ENCODE results near the gene OLFML2B. TPM values are rescaled to one million over a fixed set of nuclear protein-coding genes. Genes with fewer than 3 reads are reported as not detected.

The OLFML2B gene
- polyA plus RNA-seq, 1 of the 3 experiments (the other 2 are of a cell fraction): 7.3 TPM

- TF ChIP-seq YY1 (IDR thresholded peaks at IDR 0.05; ENCODE audit: low read depth): no peak
These were observed 7.2 kb upstream of the OLFML2B start (continued) for GRCh38 chr1:162030759-162031280.

DNA sequence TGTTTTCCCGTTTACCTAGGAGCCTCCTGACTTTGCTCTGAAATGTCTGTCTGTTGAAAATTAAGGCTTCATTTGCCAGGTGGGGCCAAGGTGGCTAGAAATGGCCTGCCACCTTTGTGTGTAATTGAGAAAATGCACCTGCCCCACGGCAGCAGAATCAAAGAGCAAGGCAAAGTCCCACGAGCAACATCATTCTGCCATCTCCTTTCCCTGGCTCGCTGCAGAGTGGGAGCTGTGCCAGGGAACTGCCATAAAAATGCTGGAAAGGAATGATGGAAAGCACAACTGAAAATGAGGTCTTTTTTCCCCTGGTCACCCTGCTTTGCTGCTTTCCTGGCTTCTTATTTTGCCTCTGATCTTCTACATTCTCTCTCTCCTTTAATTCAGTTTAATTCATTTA lies 5.5 kb upstream of the OLFML2B start:
- no peaks in the 10 kb centered on the region for H3K27me3 ChIP-seq (ENCODE audit: insufficient read depth)
- peak; percentile 44 for DNase-seq
- TF ChIP-seq NRF1 (IDR thresholded peaks at IDR 0.05; ENCODE audit: low read depth, low read length) (no peak), CTCF (IDR thresholded peaks at IDR 0.05) (no peak), MAX (IDR thresholded peaks at IDR 0.05; ENCODE audit: low read depth) (no peak), TCF12 (IDR thresholded peaks at IDR 0.05) (0 out of 2 replicates have a peak, but pooled peaks have one; percentile 13), MXI1 (IDR thresholded peaks at IDR 0.05; ENCODE audit: low read depth, low read length) (no peak), NFIC (IDR thresholded peaks at IDR 0.05; ENCODE audit: borderline replicate concordance) (peak; percentile 37; the same call in 1 of the 2 replicates), POLR2AphosphoS5 (IDR thresholded peaks at IDR 0.05; ENCODE audit: low read depth, low read length) (no peak), PBX3 (IDR thresholded peaks at IDR 0.05) (peak; percentile 63), EZH2phosphoT487 (IDR thresholded peaks at IDR 0.05; ENCODE audit: borderline replicate concordance, low read depth) (no peak), SIN3A (IDR thresholded peaks at IDR 0.05; ENCODE audit: borderline replicate concordance, low read depth, low read length) (no peak)
- TF ChIP-seq, protein P1, sequence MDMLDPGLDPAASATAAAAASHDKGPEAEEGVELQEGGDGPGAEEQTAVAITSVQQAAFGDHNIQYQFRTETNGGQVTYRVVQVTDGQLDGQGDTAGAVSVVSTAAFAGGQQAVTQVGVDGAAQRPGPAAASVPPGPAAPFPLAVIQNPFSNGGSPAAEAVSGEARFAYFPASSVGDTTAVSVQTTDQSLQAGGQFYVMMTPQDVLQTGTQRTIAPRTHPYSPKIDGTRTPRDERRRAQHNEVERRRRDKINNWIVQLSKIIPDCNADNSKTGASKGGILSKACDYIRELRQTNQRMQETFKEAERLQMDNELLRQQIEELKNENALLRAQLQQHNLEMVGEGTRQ (IDR thresholded peaks at IDR 0.05; ENCODE audit: borderline replicate concordance, low read depth, low read length): no peak
- no peak overlapping the region for H3K27ac ChIP-seq (ENCODE audit: low read depth in 2 of 2, low read length in 1 of 2)
- no peak overlapping the region for H2AFZ ChIP-seq (ENCODE audit: low read depth)
- ChIA-PET POLR2A (interaction anchor here (0.6 kb wide), 1 partner anchor 933 kb away, joined by 3 read pairs; no protein-coding TSS in a partner anchor), CTCF (interaction anchor here (16.7 kb wide), 1 partner anchor 235 kb away, joined by 263 read pairs; no protein-coding TSS in a partner anchor)
- H3K4me3 ChIP-seq (ENCODE audit: low read depth in 2 of 2, low read length in 1 of 2): no peak overlapping the region; a peak in 1 of 4 replicates
- no peaks in the 10 kb centered on the region for H4K20me1 ChIP-seq (ENCODE audit: insufficient read depth)
- no peak overlapping the region for H3K4me2 ChIP-seq
- WGBS (ENCODE audit: low lambda C conversion rate): 37% methylated on average over 4 of the region's 4 CpGs
- peaks cover 0 to 17% of the 10 kb centered on the region in 2 experiments; a peak in 2 of 4 replicates for H3K4me1 ChIP-seq (ENCODE audit: control insufficient read depth in 1 of 2, insufficient read depth in 2 of 2, low read depth in 1 of 2, low read length in 1 of 2)
- no peaks in the 10 kb centered on the region for H3K9me2 ChIP-seq
- no peaks in the 10 kb centered on the region for H3F3A ChIP-seq (replicated peaks; ENCODE audit: insufficient read depth)
- no peaks in the 10 kb centered on the region; the same call in 1 of the 2 replicates for H3K9me3 ChIP-seq
- no peaks in the 10 kb centered on the region for H3K79me2 ChIP-seq (ENCODE audit: insufficient read depth)
- no peak overlapping the region for H3K9ac ChIP-seq
- no peaks in the 10 kb centered on the region for H3K36me3 ChIP-seq (replicated peaks in 1 of 2; ENCODE audit: control insufficient read depth in 1 of 2, insufficient read depth in 2 of 2, low read length in 1 of 2)

Measured in SK-N-SH (cell line).